HG03103 (cell line): ENCODE results near the gene TMEM176A.
"Not testable (repeated sequence)": the region's sequence is repeated elsewhere in the genome, so short reads cannot be mapped to it uniquely, and the experiment has no call there.

Experiments
- ATAC-seq: cut with Tn5 transposase; IDR thresholded peaks from one replicate; pipeline ENCODE4 v1.9.1; 2021; ENCODE audit warnings: low read depth; ENCODE audit not compliant: unreplicated experiment

Gene TMEM176A

DNA sequence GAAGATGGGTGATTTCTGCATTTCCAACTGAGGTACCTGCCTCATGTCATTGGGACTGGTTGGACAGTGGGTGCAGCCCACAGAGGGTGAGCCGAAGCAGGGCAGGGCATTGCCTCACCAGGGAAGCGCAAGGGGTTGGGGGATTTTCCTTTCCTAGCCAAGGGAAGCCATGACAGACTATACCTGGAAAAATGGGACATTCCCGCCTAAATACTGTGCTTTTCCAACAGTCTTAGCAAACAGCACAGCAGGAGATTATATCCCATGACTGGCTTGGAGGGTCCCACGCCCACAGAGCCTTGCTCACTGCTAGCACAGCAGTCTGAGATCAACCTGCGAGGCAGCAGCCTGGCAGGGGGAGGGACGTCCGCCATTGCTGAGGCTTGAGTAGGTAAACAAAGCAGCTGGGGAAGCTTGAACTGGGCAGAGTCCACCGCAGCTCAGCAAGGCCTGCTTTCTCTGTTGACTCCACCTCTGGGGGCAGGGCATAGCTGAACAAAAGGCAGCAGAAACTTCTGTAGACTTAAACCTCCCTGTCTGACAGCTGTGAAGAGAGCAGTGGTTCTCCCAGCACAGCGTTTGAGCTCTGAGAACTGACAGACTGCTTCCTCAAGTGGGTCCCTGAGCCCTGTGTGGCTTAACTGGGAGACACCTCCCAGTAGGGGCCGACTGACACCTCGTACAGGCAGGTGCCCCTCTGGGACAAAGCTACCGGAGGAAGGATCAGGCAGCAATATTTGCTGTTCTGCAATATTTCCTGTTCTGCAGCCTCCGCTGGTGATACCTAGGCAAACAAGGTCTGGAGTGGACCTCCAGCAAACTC, 7.3 kb downstream of the TMEM176A start:
- ATAC-seq, result not testable (repeated sequence)

DNA sequence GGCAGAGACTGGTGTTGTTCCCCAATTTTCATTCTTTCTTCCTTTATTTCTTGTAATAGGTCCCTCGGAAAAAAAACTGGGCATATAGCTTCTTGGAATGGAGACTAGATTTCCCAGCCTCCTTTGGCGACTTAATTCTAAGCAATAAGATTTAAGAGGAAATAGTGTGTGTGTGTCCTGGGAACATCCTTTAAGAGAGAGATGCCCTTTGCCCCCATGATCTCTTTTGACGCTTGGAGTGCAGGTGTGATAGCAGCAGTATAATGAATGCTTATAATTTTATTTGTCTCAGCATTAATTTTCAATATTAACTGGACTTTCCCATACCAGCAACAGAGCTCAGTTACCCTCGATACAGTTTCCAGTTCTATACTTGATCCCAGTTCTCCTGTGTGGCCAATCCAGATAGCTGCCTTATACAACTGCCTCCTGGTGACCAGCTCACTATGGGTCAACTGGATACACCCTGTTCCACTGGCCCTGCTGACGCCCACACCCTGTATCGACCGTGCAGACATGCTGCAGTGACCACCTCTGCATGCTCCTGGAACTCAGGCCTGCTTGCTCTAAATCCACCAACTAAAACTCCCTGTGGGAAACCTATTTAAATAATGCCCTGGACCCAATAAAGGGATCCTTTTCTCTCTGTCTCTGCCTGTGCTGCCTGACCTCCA, 13.9 kb downstream of the TMEM176A start:
- no peak for ATAC-seq

DNA sequence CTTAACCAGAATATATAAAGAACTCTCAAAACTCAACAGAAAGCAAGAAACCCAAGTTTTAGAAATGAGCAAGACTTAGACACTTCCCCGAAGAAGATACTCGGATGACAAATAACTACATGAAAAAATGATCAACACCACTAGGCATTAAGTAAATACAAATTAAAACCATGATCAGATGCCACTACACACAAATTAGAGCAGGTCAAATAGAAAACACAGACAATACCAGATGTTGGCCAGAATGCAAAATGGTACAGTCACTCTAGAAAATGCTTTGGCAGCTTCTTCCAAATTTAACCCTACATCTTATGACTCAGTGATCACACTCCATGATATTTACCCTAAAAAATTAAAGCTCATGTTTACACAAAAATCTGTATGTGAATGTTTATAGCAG, 18.4 kb downstream of the TMEM176A start:
- no peak for ATAC-seq

DNA sequence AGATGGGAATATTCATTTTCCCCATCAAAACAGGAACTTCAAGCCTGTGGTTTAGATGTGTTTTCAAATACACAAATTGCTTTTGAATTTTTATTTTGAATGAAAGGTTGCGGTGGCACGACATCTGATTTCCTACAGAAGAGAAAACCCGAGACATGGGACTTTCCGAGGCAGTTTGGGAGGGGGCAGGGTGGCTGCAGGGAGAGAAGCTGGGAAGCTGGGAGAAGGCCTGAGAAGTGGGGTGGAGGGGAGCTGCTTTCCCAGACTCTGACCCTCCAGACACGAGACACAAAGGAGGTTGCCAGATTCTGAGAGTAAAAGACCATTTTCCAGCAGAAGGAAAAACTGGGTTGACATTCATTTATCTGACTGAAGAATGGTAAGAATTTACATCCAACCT, 19.6 kb downstream of the TMEM176A start:
- no peak for ATAC-seq

DNA sequence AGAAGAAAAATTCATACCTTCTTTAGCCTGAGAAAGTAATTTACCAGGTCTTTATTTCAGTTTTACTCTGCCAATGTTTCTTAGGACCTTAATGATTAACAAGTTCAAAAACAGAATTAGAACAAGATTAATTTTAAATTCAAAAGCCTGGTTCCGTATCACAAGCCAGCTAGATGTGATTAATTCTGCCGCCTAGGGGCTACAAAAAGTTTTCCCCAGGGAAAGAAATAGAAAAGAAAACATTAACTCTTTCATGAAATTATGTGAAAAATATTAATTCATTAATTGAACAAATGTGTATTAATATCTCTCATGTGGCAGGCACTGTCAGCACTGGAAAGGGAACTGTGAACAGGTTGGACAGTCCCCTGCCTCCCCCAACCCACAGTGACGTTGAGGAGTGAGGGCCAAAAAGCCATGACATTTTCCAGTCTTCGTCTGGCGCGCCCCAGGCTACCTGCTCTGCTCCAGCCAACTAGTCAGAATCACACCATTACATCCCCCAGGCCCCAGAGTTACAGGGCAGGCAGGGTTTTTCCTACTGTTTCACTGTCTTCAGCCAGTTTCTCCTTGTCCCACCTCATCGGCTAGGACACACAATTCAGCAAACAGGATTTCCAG, 20.1 kb downstream of the TMEM176A start:
- ATAC-seq, result no peak

DNA sequence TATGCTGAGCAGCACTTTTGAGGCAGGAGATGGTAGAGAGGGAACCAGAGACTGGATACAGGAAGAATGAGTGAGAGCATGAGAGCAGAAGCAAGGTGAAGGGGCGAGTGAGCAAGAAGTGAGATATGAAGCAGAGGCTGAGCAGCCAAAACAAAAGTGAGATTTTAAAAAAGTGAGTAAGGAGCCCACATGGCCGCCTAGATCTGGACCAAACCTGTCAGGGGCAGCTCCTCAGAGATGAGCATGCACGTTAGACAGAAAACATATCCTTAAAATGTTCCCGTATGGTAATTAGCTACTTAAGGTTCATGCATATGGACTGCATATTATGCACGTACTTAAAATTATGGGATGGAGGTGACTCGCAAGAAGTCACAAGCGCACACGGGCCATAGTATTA, 22.5 kb downstream of the TMEM176A start:
- no peak for ATAC-seq

DNA sequence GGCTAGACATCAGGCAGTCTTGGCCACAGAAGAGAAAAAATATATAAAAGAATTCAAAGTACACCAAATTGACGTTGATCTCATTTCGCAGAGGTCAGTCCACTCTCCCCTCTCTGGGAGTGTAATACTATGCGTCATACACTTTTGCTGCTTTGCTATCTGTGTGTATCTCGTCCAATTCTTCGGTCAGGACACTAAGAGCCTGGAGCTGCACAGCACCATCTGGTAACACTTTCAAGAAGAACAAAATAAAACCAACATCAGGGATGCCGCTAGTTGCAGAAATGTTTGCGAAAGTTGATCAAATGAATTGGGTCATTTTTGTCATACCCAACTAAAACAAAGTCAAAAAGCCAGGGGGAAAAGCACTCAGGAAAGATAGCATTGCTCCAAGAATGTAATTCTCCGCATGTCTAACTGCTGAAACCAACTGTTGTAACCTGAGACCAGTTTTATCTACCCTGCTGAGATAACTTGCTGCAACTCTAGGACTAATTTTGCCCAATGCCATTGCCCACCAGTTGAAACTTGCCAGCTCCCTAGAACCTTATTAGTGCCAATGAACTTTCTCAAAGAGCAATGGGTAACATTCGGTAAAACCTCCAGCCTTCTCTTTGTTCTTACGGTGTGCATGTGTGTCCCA, 23.0 kb downstream of the TMEM176A start:
- ATAC-seq, result no peak

DNA sequence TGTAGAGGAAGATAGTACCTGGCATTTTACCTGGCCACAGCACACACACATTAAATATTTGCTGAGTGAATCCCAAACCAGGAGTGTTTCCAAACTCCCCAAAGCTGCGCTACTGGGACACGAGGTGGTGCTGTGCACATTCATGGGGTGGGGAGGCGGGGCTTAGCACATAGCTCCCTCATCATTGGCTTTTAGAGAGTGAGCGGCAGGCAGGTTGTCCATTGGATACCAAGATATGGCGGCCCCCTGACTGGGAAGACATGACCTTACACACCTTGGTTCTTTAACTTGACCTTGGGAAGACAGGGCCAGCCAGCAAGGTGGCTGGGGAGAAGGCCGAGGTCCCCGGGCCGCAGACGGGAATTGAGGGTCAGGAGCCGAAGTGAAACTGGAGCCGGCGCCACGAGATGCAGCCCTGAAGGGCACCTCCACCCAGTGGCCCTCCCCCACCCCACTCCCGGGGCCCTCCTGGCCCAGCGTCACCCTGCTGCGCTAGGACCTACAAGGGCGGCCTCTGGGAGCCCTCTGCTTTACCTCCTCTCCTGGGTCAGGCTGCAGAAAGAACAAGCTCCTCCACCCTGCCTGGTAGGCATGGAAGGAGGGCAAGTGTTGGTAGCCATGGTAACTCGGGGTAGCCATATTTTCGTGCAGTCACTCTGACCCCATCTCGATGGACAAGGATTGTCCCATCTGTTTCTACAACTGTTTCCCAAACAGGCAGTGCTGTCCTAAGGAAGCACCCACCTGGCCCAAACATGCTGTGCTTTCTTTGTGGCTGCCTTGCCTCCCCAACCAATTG, 24.0 kb downstream of the TMEM176A start:
- no peak for ATAC-seq

DNA sequence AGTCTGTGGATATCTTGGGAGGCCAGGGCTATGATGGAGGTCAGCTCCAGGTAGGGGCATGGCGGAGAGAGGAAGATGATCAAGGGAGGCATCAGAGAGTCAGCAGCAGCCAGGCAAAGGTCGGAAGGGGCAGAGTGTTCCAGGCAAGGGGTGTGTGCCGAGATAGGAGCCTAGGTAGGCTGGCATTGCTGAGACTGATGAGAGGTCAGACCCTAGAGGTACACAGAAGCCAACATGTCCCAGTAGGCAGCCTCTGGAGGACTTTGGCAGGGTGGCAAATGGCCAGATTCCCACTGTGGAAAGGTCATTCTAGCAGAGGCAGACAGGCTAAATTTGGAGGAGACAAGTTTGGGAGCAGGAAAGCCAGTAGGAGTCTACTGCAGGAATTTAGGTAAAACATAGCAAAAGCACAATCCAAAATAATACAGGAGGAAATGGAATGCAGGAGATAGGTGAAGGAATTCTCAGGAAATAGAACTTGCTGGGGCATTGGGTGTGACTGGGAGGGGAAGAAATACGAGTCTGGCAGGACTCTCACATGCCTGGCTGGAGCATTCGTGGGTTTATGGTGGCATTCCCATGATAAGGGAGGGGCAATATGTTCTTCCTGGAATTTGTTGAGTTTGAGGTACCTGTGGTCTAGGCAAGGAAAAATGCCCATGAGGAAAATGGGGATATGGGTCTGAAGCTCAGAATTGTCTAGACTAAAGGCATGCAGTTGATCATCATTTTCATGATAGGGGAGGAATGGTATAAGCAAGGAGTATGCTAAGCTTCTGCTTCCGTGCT, 25.7 kb downstream of the TMEM176A start:
- no peak for ATAC-seq

DNA sequence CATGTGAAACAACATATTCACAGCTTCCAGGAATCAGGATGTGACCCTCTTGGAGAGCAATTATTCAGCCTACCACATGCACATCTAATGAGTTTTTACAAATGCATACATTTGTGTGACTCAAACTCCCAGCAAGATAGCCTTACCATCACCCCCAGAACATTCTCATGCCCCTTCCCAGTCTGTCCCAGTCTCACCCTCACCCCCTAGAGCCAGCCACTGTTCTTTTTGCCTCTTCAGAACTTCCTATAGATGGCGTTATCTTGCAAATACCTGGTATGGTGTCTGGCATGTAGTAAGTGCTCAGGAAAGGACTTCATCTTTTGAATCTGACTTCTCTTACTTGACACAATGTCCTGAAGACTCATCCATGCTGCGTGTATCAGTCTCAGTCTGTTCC, 27.8 kb downstream of the TMEM176A start:
- no peak for ATAC-seq

DNA sequence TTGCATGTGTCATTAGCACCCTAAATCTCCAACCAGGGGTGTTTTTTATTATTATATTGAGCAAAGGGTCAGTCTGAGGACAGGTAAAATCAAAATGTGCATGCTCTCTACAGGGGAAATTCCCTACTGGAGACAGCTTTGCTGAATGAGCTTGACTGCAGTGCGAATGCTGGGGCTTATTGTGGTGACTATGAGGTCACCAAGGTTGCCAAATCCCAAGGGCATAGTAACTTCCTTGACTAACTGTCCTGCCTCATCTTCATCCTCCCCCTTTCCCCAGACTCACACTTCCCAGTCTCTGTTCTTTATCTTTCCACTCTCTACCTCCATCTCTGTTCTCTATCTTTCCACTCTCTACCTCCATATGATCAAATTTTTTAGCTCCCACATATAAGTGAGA, 28.9 kb downstream of the TMEM176A start:
- no peak for ATAC-seq

DNA sequence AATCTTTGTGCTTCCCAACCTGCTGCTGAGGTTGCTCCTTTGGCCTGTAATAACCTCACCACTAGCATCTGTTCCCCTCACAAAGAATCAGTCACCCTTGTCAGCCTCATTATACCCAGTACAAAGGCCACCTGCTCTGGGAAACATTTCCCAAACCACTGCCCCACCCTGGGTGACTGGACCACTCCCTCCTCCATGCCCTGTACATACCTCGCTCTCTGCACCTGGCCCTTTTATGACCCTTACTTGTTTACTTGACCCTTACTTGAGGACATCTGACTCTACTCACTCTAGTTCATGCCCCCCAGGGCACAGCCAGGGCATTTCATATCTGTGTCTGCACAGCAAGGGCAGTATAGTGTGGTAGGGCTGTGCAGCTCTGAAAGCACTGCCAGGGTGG, 30.4 kb downstream of the TMEM176A start:
- ATAC-seq, result no peak

DNA sequence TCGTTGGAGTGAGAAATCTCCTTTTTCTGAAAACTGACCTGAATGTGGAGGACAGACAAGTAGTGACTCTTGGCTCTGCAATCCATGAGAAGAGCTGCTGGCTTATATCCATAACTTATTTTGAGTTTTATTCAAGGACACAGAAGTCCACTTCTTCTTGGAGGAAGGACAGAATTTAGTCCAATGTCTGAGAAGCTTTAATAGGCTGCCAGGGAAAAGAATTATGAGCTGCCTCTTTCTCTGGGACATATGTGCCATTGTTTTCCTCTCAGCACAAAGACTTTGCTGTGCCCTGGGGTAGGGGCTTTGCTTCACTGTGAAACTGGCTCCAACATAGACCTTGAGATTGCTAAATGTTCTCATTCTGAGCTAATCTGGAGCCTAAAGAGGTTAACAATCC, 31.3 kb downstream of the TMEM176A start:
- no peak for ATAC-seq

DNA sequence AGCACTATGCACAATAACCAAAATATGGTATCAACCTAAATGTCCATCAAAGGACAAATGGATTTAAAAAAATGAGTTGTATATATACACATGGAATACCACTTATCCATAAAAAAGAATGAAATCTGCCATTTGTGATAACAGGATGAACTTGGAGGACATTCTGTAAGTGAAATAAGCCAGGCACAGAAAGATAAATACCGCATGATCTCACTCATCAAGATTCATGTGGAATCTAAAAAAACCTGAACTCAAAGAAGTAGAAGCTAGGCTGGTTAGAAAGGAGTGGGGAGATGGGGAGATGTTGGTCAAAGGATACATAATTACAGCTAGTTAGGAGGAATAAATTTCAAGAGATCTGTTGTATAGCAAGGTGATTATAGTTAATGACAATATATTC, 34.5 kb downstream of the TMEM176A start:
- ATAC-seq, result no peak

DNA sequence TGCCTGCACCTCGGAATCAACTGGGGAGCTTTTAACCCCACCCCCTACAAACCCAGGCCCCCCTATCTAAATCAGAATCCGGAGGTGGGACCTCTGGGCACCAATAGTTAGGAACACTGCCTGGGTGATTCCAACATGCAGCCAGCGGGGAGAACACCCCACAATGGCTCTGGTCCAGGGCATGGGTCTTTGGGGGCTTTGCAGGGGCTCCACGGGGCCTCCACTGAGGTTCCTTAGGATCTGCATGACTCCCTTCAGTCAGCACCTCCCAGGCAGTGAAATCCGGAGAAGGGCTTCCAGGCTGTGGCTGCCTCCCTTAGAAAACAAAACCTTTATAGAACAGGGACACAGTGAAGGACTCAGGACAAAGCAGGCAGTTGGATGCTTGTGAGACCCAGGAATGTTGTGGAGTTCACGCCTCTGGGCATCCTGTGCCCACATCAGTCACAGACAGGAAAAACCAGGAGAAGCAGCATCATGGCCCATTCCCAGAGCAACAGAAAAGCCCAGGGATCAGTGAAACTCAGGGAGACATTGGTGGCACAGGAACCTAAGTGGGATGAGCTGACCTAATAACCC, 35.2 kb downstream of the TMEM176A start:
- no peak for ATAC-seq

DNA sequence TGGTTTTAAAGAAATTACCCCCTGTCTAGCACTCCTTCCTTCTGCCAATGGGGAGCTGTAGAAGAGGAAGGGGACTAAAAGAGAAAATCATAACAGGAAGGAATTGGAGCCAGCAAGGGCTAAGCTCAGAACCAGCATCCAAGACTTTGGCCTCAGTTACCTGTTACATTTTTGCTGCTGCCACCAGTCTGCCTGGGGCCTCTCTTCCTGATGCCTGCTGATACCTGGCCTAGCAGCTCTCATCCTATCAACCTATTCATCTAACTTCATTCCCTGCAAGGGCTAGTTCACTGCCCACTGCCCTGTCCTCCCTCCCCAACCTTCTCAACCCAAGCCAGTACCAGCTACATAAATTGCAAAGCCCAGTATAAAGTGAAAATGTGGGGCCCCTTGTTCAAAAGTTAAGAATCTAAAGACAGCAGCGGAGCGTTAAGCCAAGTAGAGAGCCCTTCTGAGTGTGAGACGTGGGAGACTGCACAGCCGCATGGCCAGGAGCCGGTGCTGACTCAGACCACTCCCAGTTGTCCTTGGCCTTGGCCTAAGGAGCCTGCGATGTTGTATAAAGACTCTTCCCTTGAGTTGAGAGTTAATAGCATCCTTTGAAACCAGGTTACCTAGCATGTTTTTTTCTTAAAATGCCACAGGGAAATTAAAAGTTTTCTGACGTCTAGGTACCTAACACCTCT, 38.5 kb downstream of the TMEM176A start:
- ATAC-seq, result no peak

DNA sequence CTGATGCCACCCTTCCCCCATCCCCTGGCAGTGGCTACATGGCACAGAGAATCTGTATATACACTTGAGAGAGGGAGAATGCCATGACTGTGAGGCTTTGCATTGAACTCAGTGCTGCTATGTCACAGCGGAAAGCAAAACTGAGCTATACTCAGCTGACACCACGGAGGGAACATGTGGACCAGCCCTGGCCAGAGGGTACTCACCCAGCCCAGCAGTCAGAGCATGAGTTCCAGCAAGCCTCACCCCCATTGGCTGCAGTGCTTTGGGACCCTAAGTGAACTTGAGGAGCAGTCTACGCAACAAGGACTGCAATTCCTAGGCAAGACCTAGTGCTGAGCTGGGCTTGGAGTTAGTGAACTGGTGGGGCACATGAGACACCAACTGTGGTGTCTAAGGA, 41.4 kb downstream of the TMEM176A start:
- no peak for ATAC-seq

DNA sequence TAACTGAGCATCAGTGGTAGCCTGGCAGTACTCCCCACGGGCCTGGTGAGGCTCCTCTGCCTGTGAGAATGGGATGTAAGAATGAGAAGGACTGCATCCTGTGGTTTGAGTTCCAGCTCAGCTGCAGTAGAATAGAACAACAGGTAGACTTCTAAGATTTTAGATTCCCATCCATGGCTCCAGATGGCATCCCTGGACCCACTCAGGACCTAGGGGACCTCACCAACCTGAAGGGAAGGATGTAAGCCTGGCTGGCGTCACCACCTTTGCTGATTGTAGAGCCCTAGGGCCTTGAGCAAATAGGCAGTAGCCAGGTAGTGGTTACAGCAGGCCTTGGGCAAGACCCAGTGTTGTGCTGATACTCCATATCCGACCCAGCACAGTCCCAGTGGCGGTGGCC, 42.1 kb downstream of the TMEM176A start:
- ATAC-seq, result no peak

DNA sequence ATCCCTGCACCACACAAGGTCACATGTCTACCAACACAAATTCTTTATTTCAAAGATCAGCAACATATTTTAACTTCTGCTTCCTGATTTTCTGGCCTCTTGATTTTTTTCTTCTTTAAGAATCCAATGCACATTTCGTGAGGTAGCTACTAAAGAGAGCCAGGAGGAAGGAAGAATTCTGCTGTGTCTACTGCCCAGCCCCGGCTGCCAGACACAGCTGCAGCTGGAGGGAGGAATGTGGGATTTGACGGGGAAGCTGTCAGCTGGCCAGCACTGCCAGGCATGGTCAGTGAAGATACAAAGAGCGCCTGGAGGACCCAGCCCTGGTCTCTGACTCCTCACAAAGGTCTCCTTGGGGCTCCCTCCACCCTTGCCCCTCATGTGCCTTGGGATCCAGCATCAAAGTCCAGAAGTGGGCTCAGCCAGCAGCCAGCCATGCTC, 44.9 kb downstream of the TMEM176A start:
- no peak for ATAC-seq
